GM19438 (cell line): ENCODE measurements around the gene KDM4B.

Experiments
- ATAC-seq: cut with Tn5 transposase; IDR thresholded peaks from one replicate; pipeline ENCODE4 v1.9.1; 2021; ENCODE audit warnings: low read depth; ENCODE audit not compliant: unreplicated experiment

KDM4B gene

GRCh38 chr19:5081443-5082161, 112.7 kb downstream of the KDM4B start:
- ATAC-seq: no peak

- no peak for ATAC-seq
Observed at GRCh38 chr19:5083547-5083965, 114.6 kb downstream of the KDM4B start.

- no peak for ATAC-seq
Observed at GRCh38 chr19:5085566-5085965, 116.7 kb downstream of the KDM4B start.

GRCh38 chr19:5086230-5086629, 117.3 kb downstream of the KDM4B start:
- no peak for ATAC-seq

GRCh38 chr19:5086725-5087439, 118.0 kb downstream of the KDM4B start:
- no peak for ATAC-seq

- ATAC-seq: no peak
Observed at GRCh38 chr19:5089283-5089682, 120.4 kb downstream of the KDM4B start.

- ATAC-seq: no peak
Observed at GRCh38 chr19:5090465-5091017, 121.6 kb downstream of the KDM4B start.

GRCh38 chr19:5091018-5091683, 122.2 kb downstream of the KDM4B start:
- ATAC-seq: no peak

- no peak for ATAC-seq
Observed at GRCh38 chr19:5091684-5092480, 123.0 kb downstream of the KDM4B start.

- ATAC-seq: no peak
Observed at GRCh38 chr19:5092481-5092843, 123.5 kb downstream of the KDM4B start.

GRCh38 chr19:5093297-5093928, 124.5 kb downstream of the KDM4B start:
- ATAC-seq: no peak

GRCh38 chr19:5093948-5094718, 125.2 kb downstream of the KDM4B start:
- ATAC-seq: no peak

GRCh38 chr19:5094768-5095567, 126.1 kb downstream of the KDM4B start:
- no peak for ATAC-seq

GRCh38 chr19:5095568-5095850, 126.6 kb downstream of the KDM4B start:
- ATAC-seq: no peak

GRCh38 chr19:5096536-5096935, 127.6 kb downstream of the KDM4B start:
- ATAC-seq: no peak

GRCh38 chr19:5097331-5097930, 128.5 kb downstream of the KDM4B start:
- no peak for ATAC-seq

- ATAC-seq: no peak
Observed at GRCh38 chr19:5097959-5098623, 129.2 kb downstream of the KDM4B start.

- ATAC-seq: no peak
Observed at GRCh38 chr19:5098646-5099045, 129.7 kb downstream of the KDM4B start.
